Measurements from ENCODE around the gene SUPT20HL2.
"Not testable (repeated sequence)": the region's sequence is repeated elsewhere in the genome, so short reads cannot be mapped to it uniquely, and the experiment has no call there.

SUPT20HL2 gene

DNA sequence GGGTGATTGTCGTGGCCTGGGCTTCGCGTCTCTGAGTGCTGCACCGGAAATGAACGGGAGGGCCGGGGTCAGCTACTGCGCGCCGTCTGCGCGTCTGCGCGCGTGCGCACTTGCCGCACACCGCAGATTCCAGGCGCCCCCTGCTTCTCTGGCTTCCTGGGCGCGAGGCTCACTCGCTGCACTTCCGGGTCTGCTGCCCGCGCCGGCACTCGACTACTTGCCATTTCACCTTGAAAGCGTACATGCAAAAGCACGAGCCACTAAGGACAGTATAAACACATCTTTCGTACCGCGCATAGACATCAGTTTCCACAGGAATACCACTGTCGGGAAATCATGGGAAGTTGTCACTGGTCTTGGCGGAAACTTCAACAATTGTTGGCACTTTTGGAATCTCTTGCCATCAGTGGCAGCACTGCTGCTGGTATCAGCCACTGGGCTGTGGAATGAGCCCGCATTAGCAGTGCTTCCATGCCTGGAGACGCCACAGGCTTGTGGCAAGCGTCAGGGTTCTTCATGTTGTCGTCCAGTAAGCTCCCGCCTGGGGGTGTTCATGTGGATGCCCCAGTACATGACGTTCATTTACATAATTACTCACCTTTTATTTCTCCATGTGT lies at the start of gene SUPT20HL2:
Gene SUPT20HL2, minus strand, starts transcription at position 51 of the 617 bp plus-strand sequence. CDS start 754 bp downstream, outside the sequence.
- no peak for ATAC-seq

DNA sequence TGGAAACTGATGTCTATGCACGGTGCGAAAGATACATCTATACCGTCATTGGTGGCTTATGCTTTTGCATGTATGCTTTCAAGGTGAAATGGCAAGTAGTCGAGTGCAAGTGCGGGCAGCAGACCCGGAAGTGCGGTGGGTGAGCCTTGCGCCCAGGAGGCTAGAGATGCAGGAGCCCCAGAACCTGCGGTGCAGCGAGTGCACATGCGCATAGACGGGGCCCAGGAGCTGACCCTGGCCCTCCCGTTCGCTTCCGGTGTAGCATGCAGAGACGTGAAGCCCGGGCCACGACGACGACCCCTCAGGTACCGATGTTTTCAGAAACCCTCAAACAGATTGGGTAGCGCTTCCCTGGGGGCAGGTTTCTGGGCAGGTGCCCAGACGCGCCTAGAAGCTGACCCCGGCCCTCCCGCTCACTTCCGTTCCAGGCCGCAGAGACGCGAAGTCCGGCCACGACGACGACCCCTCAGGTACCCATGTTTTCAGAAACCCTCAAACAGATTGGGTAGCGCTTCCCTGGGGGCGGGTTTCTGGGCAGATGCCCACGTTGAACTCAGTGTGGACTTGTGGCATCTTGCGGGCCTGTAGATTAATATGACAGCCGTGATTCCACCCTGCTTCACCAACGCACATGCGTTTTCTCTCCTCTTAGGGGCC lies 48.3 kb upstream of the SUPT20HL2 start:
- not testable (repeated sequence) for ATAC-seq

DNA sequence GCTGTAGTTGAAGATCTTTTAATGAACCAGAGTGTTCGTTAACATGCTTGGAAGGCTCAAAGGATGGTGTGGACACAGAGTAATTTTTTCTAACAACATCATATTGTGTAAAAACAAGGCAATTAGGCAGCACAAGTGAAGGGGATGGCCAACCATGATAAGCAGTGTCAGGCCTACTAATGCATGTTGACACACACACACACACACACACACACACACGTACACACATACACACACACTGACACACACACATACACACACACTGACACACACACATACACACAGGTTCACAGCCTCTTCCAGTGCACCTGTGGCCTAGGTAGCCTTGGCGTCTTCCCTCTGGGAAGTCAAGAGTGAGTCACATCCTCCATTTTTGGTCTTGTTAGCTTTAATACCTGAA lies 46.4 kb upstream of the SUPT20HL2 start, which contains the start of gene SUPT20HL1:
Gene SUPT20HL1, plus strand, starts transcription at position 368 of the 400 bp plus-strand sequence. CDS start 2,122 bp downstream, outside the sequence.
- ATAC-seq, result no peak

DNA sequence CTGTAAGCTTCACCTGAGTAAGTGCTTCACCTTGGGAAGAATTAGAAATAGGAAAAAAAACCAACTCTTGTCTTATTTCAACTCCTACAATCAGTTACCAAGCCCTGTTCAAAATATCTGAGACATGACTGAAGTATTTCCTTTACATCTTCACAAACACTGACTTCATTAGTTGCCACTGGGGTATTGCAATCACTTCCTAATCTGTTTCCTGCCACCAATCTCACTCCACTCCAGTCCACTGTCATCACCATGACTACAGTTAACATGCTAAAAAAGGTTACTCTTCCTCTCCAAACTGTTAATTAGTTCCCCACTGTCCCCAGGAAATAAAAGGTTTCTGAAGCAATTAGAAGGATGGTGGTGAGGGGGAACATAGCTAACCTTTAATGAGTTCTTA lies 43.2 kb upstream of the SUPT20HL2 start:
- ATAC-seq, result no peak

DNA sequence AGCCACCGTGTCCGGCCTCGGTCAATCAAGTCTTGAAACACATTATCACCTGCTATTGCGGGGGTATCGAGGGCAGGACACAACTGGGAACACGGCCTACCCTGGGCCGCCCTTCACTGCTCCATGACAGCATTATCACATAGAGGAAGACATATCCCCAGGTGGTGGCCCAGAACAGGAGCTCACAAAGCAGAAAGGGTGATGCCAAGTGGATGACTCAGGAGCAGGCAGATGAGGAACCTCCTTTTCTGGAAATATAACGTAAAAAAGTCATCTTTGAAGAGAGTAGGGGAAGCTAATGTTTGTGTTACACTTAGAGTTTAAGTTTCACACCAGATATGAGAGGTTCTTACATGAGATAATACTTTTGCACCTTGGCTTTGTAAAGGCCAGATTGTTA lies 41.2 kb upstream of the SUPT20HL2 start:
- ATAC-seq, result peak in 1 of 2 donors; percentile 9

DNA sequence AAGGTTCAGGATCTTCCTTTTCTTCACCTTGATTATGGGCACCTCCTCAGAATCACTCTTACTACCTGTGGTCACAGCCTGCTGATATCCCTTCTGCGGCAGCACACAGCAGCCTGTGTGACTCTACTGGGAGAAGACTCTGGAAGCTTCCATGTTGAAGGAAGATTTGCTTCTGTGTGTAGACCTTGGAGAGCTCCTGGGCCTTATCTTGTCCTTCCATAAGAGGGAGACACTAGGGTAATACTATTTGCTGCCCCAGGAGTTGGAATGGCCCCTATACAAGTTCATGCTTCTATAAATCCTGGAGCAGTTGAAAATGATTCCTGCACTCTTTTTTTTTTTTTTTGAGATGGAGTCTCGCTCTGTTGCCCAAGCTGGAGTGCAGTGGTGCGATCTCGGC lies 36.3 kb upstream of the SUPT20HL2 start:
- no peak for ATAC-seq

DNA sequence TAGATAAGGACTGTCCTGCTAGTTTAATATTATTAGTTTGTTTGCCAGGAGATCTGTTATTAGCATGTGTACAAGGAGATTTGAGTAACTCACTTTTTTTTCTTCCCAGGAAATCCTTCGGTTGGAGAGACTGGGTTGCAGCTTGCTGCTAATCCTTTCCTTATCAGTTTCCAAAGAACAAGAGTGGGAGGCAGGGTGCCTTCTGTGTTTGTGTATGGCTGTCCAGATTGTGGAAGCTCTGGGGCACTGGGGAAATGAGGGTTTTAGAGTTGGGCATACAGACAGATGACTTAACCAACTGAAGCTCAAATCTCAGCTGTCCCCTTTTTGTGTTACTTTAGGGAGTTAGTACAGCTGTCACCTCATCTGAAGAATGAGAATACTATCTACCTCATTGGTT lies 34.0 kb upstream of the SUPT20HL2 start:
- ATAC-seq, result no peak

DNA sequence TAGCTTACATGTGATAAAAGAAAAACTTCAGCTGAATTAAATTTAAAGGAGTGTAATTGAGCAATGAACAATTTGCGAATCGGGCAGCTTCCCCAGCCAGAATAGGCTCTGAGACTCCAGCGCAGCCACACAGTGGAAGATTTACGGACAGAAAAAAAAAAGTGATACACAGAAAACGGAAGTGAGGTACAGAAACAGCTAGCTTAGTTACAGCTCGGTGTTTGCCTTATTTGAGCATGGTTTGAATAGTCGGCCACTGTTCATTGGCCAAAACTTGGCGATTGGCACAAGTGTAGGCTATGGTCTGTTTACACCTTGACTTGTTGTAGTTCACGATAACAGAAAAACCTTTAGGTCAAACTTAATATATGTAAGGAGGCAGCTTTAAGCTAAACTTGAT lies 29.9 kb upstream of the SUPT20HL2 start:
- ATAC-seq, result peak in 1 of 2 donors; percentile 43

DNA sequence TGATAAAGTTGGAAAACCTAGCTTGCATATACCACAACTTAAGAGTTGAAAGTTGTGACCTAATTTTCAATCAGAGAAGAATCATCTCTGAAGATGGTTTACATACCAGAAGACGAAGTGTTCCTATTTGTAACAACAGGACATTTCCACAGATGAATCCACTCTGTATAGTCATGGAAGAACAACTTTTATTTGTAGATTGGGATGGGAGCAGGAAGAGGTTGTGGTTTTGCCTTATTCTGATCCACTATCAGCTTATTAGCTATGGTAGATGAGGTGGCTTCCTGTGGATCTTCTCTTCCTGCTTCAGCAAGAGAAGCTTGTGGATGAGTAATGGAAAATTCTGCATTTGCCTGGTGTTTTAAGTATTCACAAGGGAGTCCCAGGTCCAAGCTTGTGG lies 27.9 kb upstream of the SUPT20HL2 start:
- ATAC-seq, result no peak

DNA sequence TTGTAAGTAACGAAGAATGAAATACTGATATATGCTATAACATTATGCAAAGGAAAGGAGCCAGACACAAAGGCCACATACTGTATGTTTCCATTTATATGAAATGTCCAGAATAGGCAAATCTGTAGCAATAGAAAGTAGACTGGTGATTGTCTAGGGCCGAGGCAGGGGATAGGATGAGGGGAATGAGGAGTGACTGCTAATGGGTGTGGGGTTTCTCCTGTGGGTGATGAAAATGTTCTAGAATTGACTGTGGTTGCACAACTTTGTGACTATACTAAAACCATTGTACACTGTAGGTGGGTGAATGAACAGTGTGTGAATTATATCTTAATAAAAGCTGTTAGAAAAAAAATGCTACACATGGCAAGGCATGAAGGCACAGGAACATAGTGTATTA lies 26.6 kb upstream of the SUPT20HL2 start:
- ATAC-seq, result no peak

DNA sequence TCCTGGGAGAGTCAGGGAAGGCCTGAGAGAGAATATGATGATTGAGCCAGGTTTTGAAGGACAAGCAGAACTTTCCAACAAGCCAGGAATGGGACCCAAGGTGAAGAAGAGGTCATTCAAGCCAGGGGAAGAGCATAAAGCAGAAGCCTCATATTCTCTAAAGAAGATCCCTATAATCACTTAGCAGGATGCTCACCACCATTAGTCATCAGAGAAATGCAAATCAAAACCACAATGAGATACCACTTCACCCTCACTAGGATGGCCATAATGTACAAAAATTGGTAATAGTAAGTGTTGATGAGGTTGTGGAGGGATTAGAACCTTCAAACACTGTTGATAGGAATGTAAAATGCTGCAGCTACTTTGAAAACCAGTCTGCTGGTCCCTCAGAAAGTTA lies 26.0 kb upstream of the SUPT20HL2 start:
- ATAC-seq, result no peak

DNA sequence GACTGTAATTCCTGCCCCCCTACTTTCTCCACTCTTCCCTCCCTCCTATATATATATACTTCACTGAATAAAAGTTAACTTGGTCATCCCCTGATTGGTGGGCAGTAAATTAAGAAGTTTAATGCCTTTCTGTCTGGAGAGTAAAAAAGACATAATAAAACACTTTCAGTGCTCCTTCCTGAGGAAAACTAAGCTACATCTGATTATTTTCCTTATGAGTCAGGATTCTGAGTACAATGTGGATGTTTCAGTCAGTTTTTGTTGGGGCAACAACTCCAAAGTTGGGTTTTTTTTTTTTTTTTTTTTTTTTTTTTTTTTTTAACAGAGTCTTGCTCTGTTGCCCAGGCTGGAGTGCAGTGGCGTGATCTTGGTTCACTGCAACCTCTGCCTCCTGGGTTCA lies 22.0 kb upstream of the SUPT20HL2 start:
- no peak for ATAC-seq

DNA sequence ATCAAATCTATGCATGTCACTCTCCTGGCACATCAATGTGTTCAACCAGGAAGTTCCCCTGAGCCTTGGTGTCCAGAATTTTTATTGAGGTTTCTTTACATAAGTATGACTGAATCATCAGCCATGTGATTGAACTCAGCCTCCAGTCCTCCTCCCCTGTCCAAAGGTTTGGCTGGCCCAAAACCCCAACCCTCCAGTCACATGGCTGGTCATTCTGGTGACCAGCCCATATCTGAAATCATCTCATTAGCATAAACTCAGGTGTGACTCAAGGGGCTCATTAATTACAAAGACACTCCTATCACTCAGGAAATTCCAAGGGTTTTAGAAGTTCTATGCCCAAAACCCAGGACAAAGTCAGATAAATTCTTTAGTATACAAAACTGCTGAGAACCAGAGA lies 20.6 kb upstream of the SUPT20HL2 start:
- no peak for ATAC-seq

DNA sequence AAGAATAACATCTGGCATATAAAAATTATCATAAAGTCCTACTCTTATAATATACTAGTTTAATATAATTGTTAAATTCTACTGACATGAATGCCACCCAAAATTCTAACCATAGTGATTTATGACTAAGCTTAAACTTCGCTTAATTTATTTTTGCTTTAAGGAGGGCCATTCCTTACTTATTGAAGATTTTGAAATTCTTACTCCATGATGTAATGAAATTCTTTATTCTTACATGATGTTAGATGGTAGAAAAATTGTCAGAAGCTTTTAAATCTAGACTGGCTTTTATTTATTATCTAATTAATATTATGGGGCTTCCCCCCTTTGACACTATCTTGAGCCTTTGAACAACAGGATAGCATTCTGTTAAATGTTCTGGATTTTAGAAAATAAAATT lies 19.5 kb upstream of the SUPT20HL2 start:
- ATAC-seq, result no peak

DNA sequence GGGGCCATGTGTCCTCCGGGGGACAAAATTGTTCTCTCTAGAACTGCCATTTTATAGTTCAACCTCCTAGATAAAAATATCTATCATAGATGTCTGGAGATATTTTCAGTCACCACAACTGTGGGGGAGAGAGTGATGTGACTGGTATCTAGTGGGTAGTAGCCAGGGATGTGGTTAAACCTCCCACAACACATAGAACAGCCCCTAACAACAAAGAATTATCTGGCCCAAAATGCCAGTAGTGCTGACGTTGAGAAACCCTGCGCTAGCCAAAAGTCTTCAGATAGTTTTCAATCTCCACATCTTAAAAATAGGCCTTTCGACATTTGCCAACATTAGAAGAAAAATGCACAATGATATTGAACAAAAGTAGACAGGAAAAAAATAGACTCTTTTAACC lies 19.0 kb upstream of the SUPT20HL2 start:
- no peak for ATAC-seq

DNA sequence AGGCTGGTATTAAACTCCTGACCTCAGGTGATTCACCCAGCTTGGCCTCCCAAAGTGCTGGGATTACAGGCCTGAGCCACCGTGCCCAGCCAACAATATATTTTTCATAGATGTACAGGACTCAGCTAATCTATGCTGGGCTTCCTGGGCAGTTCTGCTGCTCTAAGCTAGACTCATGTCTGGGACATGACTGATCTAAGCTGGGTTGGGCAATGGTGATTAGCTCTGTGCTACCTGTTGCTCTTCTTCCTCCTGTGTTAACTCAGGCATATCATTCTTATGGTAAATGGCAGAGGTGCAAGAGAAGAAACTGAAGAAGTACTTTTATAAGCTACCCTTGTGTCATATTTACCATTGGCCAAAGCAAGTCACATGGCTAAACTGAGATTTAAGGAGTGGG lies 11.4 kb upstream of the SUPT20HL2 start:
- ATAC-seq, result no peak

DNA sequence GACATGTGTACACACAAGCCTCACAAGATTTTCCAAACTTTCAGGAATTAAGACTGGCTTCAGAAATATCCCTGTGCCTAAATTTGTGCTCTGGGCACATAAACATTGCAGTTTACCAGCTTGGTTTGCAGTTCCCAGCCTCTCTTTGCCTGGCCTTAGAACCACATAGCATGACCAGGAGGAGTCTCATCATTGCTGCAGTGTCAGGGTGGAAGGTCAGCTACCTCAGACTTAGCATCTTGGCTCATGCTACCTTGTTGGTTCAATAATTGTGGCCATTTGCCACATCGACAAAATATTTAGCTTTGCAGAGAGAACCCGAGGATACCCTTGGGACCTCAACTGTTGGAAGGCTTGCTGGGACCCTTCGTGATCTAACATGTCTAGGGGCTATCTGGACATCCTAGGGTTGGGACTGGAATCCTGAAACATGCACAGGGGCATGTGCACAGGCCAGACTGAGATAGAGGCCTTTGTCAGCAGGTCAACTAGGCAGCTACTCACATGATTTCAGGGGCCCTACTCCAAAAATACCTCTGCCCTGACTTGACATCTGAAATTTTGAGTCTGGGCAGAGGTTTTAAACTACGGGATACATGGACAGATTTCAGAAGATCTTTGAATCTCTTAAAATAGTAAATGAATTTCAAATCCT lies 8.0 kb upstream of the SUPT20HL2 start:
- no peak for ATAC-seq

DNA sequence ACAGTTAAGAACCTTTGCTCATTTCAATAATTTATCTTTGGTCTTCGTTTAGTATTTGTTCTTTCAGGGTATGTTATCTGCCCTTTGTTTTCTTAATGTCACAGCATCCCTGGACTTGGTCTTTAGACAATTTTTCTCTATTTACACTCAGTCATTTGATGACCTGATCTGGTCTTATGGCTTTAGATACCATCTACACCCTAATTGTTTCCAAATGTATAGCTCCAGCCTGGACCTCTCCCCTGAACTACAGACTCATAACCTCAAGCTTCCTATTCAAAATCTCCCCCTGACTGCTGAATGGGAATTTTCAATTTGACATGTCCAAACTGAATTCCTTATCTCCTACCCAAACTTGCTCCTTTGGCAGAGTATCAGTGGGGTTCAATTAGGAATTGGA lies 3.7 kb upstream of the SUPT20HL2 start:
- no peak for ATAC-seq

DNA sequence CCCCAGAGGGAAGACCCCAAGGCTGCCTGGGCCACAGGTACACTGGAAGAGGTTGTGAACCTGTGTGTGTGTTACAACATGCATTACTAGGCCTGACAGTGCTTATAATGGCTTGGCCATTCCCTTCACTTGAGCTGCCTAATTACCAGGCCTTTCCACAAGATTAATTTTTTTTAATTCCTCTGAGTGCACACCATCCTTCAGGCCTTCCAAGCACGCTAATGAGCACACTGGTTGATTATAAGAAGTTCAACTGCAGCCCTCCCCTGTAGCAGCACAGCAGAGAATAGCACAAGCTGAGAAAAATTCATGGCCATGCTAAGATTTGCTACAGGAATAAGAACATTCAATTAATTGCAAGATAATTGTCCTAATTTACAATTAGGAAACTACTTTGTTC lies 2.2 kb upstream of the SUPT20HL2 start:
- no peak for ATAC-seq

DNA sequence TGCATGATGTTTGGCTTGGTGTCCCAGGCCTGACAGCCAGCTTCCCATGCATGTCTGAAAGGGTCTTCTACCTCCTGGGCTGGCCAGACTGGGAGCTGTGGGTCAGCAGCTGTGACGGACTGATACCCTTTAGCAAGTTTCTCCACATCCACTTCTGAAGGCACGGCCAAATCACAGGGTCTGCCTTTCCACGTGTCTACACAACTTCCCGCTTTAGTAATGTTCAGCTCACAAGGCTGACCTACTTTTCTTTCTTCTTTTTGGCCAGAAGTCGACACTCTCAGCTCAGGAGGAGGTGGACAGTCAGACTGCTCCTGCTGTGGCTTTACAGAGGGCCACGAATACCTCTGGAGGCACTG lies 1.6 kb downstream of the SUPT20HL2 start:
- not testable (repeated sequence) for ATAC-seq

DNA sequence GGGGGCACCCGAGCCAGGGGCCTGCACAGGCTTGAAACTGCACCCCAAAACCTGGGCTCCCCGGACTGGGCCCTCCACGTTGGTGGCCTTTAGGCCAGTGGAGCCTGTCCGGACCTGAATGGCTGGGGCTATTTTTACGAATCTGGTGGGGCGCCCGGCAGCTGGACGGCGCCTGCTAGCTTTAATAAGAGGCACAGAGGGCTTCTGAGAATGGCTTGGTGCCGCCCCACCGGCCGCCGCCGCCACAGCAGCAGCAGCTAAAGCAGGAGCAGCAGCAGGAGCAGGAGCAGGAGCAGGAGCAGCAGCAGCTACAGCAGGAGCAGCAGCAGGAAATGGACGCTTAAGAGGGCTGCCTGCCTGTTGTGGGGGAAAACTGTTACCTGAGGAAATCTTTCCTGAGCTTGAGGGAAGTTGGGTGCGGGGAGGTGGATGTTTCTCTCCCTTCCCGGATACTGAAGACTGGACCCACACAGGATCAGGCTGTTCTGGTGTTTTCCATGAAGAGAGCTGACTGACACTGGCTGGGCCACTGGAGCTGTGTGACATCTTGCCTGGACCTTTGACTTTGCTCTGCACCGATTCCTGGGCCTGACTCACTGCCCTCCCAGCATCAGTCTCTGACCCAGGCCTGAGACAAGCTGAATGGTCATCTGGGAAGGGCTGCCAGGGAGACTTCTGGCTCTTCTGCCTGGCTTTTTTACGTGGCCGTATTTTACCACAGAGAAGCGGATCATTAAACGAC lies 2.2 kb downstream of the SUPT20HL2 start:
- not testable (repeated sequence) for ATAC-seq

DNA sequence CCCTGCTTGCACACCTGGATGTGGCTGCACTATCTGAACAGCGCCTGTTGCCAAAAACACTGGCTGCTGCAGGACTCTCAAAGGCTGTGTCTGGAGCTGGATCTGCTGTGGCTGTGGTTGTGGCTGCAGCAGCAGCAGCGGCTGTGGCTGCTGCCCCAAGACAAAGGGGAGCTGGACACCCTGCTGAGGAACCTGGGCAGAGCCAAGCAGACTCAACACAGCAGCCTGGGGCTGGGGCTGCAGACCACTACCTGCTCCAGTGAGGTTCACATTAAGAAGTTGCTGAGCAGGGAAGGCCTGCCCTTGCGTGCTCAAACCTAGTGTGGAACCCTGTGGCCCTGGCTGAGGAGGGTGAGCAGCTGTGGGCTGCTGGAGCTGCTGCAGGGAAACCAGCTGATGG lies 3.0 kb downstream of the SUPT20HL2 start:
- ATAC-seq, result not testable (repeated sequence)

DNA sequence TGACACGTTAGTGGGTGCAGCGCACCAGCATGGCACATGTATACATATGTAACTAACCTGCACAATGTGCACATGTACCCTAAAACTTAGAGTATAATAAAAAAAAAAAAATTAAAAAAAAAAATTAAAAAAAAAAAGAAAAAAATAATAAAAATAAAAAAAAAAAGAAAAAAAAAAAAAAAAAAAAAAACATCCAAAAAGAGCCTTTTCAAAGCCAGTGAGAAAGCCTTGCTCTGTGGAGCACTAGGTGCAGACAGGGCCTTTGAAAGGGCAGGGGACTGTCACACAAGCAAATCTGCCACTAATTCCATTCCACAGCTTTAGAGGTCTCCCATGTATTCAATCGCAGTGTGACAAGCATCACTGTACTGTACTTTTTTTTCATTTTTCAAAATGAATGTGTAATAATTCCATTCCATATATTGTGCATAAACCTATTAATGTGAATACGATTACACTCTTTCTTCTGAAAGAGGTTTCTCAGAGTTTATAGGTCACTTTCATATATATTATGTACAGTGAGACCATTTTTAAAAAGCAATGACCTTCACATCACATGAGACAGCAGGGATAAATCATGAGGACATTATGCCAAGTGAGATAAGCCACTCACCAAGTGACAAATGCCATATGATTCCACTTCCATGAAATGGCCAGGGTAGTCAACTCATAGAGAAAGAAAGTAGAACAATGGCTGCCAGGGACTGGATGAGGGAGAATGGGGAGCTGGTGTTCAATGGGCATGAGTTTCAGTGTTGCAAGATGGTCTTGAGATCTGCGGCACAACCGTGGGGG lies 4.1 kb downstream of the SUPT20HL2 start:
- not testable (repeated sequence) for ATAC-seq
